Inflammatory macrophage treated with lipopolysaccharide for 4 hours (primary cell): ENCODE results near the gene PRRX2.
A peak's percentile ranks its signal among the peaks of the same experiment; 100 is the strongest.
"Not testable (repeated sequence)": the region's sequence is repeated elsewhere in the genome, so short reads cannot be mapped to it uniquely, and the experiment has no call there.

ENCODE experiments used
- DNase-seq: peaks from one replicate; pipeline ENCODE4 v3.0.0-alpha.2; 2020

PRRX2 gene

GRCh38 chr9:129737479-129738274, 72.2 kb downstream of the PRRX2 start:
- DNase-seq: peak; percentile 81

- DNase-seq: no peak
These were observed 74.0 kb downstream of the PRRX2 start for GRCh38 chr9:129739432-129739831.

GRCh38 chr9:129740174-129740573, 74.7 kb downstream of the PRRX2 start:
- no peak for DNase-seq

- no peak for DNase-seq
These were observed 75.4 kb downstream of the PRRX2 start for GRCh38 chr9:129740666-129741464.

GRCh38 chr9:129745200-129745599, 79.8 kb downstream of the PRRX2 start:
- no peak for DNase-seq

GRCh38 chr9:129746092-129746777, 80.8 kb downstream of the PRRX2 start:
- peak; percentile 49 for DNase-seq

- no peak for DNase-seq
These were observed 82.8 kb downstream of the PRRX2 start for GRCh38 chr9:129748249-129748648.

GRCh38 chr9:129749052-129749451, 83.6 kb downstream of the PRRX2 start:
- DNase-seq: not testable (repeated sequence)

GRCh38 chr9:129749575-129749974, 84.1 kb downstream of the PRRX2 start:
- DNase-seq: no peak

- no peak for DNase-seq
These were observed 84.7 kb downstream of the PRRX2 start for GRCh38 chr9:129750013-129750638.

- no peak for DNase-seq
These were observed 86.7 kb downstream of the PRRX2 start for GRCh38 chr9:129751841-129752801.

GRCh38 chr9:129752900-129753729, 87.7 kb downstream of the PRRX2 start, which contains the start of gene PTGES:
Gene PTGES, minus strand, starts transcription at chr9:129753042. Its CDS starts 30 bp downstream, at chr9:129753012.
- peak; percentile 84 for DNase-seq

GRCh38 chr9:129755151-129755550, 89.7 kb downstream of the PRRX2 start:
- no peak for DNase-seq

- DNase-seq: no peak
These were observed 90.7 kb downstream of the PRRX2 start for GRCh38 chr9:129756191-129756590.

GRCh38 chr9:129757045-129757444, 91.6 kb downstream of the PRRX2 start:
- DNase-seq: peak; percentile 94

GRCh38 chr9:129759319-129759718, 93.9 kb downstream of the PRRX2 start:
- DNase-seq: no peak

- no peak for DNase-seq
These were observed 94.5 kb downstream of the PRRX2 start for GRCh38 chr9:129759804-129760502.

GRCh38 chr9:129760784-129761183, 95.3 kb downstream of the PRRX2 start:
- DNase-seq: not testable (repeated sequence)

GRCh38 chr9:129761293-129761900, 96.0 kb downstream of the PRRX2 start:
- DNase-seq: peak; percentile 74
